Glutamatergic neuron (in vitro differentiated cells): ENCODE data around the gene GALE. TPM values are rescaled to one million over a fixed set of nuclear protein-coding genes. Genes with fewer than 3 reads are reported as not detected.

Source experiments
- DNase-seq: peaks from one replicate; pipeline ENCODE4 v3.0.0; 2022
- H3K27ac Mint-ChIP-seq: one replicate; pipeline ENCODE4 v1.8.0; 2020; ENCODE audit warnings: mild to moderate bottlenecking, mixed read lengths, inconsistent platforms; ENCODE audit not compliant: unreplicated experiment
- H3K27me3 Mint-ChIP-seq: one replicate; pipeline ENCODE4 v1.8.0; 2020; ENCODE audit warnings: mild to moderate bottlenecking, moderate library complexity, mixed read lengths, inconsistent platforms; ENCODE audit not compliant: unreplicated experiment
- H3K36me3 Mint-ChIP-seq: one replicate; pipeline ENCODE4 v1.8.0; 2020; ENCODE audit warnings: mild to moderate bottlenecking, mixed read lengths, inconsistent platforms; ENCODE audit not compliant: unreplicated experiment
- H3K4me1 Mint-ChIP-seq: one replicate; pipeline ENCODE4 v1.8.0; 2020; ENCODE audit warnings: mild to moderate bottlenecking, low read depth, mixed read lengths, inconsistent platforms; ENCODE audit not compliant: unreplicated experiment
- H3K4me3 Mint-ChIP-seq: one replicate; pipeline ENCODE4 v1.8.0; 2020; ENCODE audit warnings: mild to moderate bottlenecking, mixed read lengths, inconsistent platforms; ENCODE audit not compliant: unreplicated experiment
- H3K9me3 Mint-ChIP-seq: one replicate; pipeline ENCODE4 v1.8.0; 2020; ENCODE audit warnings: mild to moderate bottlenecking, moderate library complexity, mixed read lengths, inconsistent platforms; ENCODE audit not compliant: unreplicated experiment
- CTCF ChIP-seq: fragments of 200-600 bp; sonication (generic); IDR thresholded peaks from one replicate; pipeline ENCODE4 v1.5.0; 2021; ENCODE audit not compliant: partially characterized antibody, unreplicated experiment
- total RNA-seq: library from RNA; stranded (reverse); fragmentation: NEBNext Ultra II Directional; extraction: Animal tissue kit (Norgen Biotek cat#: 25700); gene quantifications from one replicate; pipeline ENCODE4 v1.2.1, GENCODE V29; 2021; ENCODE audit not compliant: unreplicated experiment

Gene GALE
- total RNA-seq, 1 donor from 2014 or later, result 32.6 TPM

- peaks cover 5% of the 10 kb centered on the region for H3K4me1 Mint-ChIP-seq
These were observed 25.4 kb upstream of the GALE start for GRCh38 chr1:23825762-23826522.

GRCh38 chr1:23825076-23825761 lies 24.7 kb upstream of the GALE start, which contains the start of gene HMGCL:
Gene HMGCL, minus strand, starts transcription at chr1:23825429. Its CDS starts 14 bp downstream, at chr1:23825415.
- Mint-ChIP-seq H3K4me1 (peaks cover 5% of the 10 kb centered on the region), H3K4me3 (peak within 1 kb of the TSS; percentile 97), H3K27me3 (peaks cover 4% of the 10 kb centered on the region), H3K27ac (peak within 1 kb of the TSS; percentile 97), H3K36me3 (no peaks in the 10 kb centered on the region), H3K9me3 (peaks cover 3% of the 10 kb centered on the region)
- no peak for TF ChIP-seq CTCF
- peak; percentile 96 for DNase-seq

More at GRCh38 chr1:23825762-23826522, 25.4 kb upstream of the GALE start:
- no peaks in the 10 kb centered on the region for H3K36me3 Mint-ChIP-seq
- H3K27ac Mint-ChIP-seq, result peak overlapping the region; percentile 26
- H3K27me3 Mint-ChIP-seq, result peaks cover 4% of the 10 kb centered on the region
- H3K9me3 Mint-ChIP-seq, result peaks cover 3% of the 10 kb centered on the region
- H3K4me3 Mint-ChIP-seq, result peak overlapping the region; percentile 97
- no peak for DNase-seq
- no peak for TF ChIP-seq CTCF

GRCh38 chr1:23824711-23825075 lies 24.1 kb upstream of the GALE start:
- no peak for TF ChIP-seq CTCF
- H3K4me1 Mint-ChIP-seq, result peaks cover 5% of the 10 kb centered on the region
- peaks cover 4% of the 10 kb centered on the region for H3K27me3 Mint-ChIP-seq
- peak overlapping the region; percentile 97 for H3K4me3 Mint-ChIP-seq
- no peak for DNase-seq
- H3K36me3 Mint-ChIP-seq, result no peaks in the 10 kb centered on the region
- H3K9me3 Mint-ChIP-seq, result peaks cover 3% of the 10 kb centered on the region
- peak overlapping the region; percentile 97 for H3K27ac Mint-ChIP-seq

GRCh38 chr1:23823767-23824166 lies 23.2 kb upstream of the GALE start:
- Mint-ChIP-seq H3K27me3 (peaks cover 4% of the 10 kb centered on the region), H3K36me3 (no peaks in the 10 kb centered on the region), H3K27ac (no peak overlapping the region), H3K4me1 (peaks cover 5% of the 10 kb centered on the region), H3K9me3 (peaks cover 3% of the 10 kb centered on the region), H3K4me3 (peak overlapping the region; percentile 97)
- no peak for DNase-seq
- TF ChIP-seq CTCF, result no peak

GRCh38 chr1:23817633-23818032 lies 17.1 kb upstream of the GALE start:
- Mint-ChIP-seq H3K9me3 (no peaks in the 10 kb centered on the region), H3K36me3 (no peaks in the 10 kb centered on the region), H3K4me1 (no peaks in the 10 kb centered on the region), H3K27ac (no peak overlapping the region), H3K4me3 (no peak overlapping the region), H3K27me3 (no peaks in the 10 kb centered on the region)
- no peak for TF ChIP-seq CTCF
- DNase-seq, result no peak
